Measurements from ENCODE around the gene CPZ.

DNA sequence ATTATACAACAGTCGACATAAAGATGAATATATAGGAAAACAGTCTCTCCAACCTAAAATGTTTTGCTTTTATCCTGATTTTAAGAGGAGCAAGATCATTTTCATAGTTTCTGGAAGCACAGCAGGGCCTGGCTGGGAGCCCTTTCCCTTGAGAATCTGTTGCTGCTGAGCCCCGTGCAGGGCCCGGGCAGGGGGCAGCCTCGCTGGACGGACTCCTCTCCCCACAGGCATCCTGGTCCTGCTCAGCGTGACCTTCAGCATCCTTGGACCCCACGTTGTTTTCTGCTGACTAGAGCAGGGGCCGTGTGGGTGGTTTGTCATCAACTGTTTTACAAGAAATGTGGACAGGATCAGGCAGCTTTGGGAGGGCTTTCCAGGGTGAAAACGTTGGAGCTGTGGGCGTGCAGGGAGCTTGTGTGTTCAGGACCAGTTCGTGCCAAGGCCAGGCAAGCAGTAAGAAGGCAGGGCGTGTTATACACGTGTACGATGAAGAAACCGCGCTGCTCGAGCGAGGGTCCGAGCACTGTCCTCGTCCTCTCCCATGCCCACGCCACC lies 25.0 kb downstream of the CPZ start:
- TF ChIP-seq, protein P1, sequence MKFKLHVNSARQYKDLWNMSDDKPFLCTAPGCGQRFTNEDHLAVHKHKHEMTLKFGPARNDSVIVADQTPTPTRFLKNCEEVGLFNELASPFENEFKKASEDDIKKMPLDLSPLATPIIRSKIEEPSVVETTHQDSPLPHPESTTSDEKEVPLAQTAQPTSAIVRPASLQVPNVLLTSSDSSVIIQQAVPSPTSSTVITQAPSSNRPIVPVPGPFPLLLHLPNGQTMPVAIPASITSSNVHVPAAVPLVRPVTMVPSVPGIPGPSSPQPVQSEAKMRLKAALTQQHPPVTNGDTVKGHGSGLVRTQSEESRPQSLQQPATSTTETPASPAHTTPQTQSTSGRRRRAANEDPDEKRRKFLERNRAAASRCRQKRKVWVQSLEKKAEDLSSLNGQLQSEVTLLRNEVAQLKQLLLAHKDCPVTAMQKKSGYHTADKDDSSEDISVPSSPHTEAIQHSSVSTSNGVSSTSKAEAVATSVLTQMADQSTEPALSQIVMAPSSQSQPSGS (tag by site-specific recombination; IDR thresholded peaks at IDR 0.05; ENCODE audit: low read depth): no peak
- no peak for TF ChIP-seq SP2 (tag by site-specific recombination; IDR thresholded peaks at IDR 0.05)
- TF ChIP-seq TCF7L2 (IDR thresholded peaks at IDR 0.05; ENCODE audit: borderline replicate concordance, low read depth, low read length): no peak
- no peak for TF ChIP-seq ZNF423 (tag by site-specific recombination; IDR thresholded peaks at IDR 0.05)
- TF ChIP-seq, protein P2, sequence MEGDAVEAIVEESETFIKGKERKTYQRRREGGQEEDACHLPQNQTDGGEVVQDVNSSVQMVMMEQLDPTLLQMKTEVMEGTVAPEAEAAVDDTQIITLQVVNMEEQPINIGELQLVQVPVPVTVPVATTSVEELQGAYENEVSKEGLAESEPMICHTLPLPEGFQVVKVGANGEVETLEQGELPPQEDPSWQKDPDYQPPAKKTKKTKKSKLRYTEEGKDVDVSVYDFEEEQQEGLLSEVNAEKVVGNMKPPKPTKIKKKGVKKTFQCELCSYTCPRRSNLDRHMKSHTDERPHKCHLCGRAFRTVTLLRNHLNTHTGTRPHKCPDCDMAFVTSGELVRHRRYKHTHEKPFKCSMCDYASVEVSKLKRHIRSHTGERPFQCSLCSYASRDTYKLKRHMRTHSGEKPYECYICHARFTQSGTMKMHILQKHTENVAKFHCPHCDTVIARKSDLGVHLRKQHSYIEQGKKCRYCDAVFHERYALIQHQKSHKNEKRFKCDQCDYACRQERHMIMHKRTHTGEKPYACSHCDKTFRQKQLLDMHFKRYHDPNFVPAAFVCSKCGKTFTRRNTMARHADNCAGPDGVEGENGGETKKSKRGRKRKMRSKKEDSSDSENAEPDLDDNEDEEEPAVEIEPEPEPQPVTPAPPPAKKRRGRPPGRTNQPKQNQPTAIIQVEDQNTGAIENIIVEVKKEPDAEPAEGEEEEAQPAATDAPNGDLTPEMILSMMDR (tag by site-specific recombination; IDR thresholded peaks at IDR 0.05): no peak
- no peak for TF ChIP-seq ZNF211 (tag by site-specific recombination; IDR thresholded peaks at IDR 0.05; ENCODE audit: low read depth)
- no peak for TF ChIP-seq ZNF114 (tag by site-specific recombination; IDR thresholded peaks at IDR 0.05)
- no peak for TF ChIP-seq ZNF548 (tag by site-specific recombination; IDR thresholded peaks at IDR 0.05)
- TF ChIP-seq ZNF664 (tag by site-specific recombination; IDR thresholded peaks at IDR 0.05): no peak
- no peak for TF ChIP-seq KLF9 (tag by site-specific recombination; IDR thresholded peaks at IDR 0.05; ENCODE audit: low read depth)
- TF ChIP-seq ZNF558 (tag by site-specific recombination; IDR thresholded peaks at IDR 0.05): no peak
- TF ChIP-seq SETDB1 (IDR thresholded peaks at IDR 0.05; ENCODE audit: insufficient read length, low read length): no peak

Measured in HEK293 (cell line).